Putamen (tissue), 1 donor: ENCODE data around the gene AR.
"Not testable (repeated sequence)": the region's sequence is repeated elsewhere in the genome, so short reads cannot be mapped to it uniquely, and the experiment has no call there.

Source experiments
- DNase-seq: peaks from one replicate; pipeline ENCODE4 v3.0.0-alpha.2; 2016; ENCODE audit warnings: low spot score

Gene AR

DNA sequence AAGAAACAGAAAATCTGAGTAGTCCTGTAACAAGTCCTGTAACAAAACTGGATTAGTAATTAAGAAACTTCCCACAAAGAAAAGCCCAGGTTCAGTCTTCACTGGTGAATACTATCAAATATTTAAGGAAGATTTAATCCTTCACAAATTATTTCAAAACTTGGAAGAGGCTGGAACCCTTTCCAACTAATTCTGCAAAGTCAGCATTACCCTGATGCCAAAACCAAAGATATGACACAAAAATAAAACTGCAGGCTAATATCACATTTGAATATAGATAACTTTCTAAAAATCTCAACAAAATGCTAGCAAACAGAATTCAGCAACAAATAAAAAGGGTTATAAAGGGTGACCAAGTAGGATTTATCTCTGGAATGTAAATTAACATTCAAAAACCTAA, 80.5 kb downstream of the AR start:
- DNase-seq = no peak

DNA sequence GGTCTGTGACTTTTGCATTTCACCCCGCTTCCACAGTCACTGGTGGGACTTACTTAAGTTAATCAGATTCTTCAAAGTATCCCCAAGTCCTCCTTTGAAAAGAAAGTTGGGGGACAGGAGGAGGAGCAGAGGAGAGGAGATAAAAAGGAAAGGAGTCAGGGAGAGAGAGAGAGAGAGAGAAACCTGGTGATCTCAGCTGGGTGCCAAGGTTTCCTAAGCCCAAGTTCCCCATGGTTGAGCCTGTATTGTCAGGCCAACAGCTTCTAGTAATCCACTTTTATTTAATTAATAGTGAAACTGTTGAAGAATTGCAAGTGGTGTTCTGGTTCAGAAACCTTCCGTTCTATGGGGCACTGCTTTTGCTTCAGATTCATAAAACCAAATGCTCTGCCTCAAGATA, 91.6 kb downstream of the AR start:
- no peak for DNase-seq

DNA sequence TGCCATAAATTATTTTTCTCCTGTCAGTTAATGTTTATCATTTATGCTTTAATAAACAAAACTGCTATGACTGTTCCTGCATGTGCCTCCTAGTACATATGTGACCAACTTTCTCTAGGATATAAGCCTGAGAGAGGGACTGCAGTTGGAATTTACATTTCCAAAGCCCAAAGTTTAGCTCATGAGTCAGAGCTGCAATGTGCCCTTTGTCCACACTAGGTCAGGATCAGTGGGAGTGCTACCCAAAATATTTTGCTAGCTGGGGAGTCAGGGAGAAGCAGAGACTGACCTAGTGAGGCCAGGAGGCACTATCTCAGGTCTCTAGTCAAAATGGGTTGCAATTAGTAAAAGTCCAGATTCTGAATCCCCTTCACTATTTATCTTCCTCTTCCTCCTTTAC, 92.7 kb downstream of the AR start:
- DNase-seq = no peak

DNA sequence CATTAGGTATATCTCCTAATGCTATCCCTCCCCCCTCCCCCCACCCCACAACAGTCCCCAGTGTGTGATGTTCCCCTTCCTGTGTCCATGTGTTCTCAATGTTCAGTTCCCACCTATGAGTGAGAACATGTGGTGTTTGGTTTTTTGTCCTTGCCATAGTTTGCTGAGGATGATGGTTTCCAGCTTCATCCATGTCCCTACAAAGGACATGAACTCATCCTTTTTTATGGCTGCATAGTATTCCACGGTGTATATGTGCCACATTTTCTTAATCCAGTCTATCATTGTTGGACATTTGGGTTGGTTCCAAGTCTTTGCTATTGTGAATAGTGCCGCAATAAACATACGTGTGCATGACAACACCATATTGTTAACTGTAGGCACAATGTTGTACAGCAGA, 93.5 kb downstream of the AR start:
- DNase-seq = not testable (repeated sequence)

DNA sequence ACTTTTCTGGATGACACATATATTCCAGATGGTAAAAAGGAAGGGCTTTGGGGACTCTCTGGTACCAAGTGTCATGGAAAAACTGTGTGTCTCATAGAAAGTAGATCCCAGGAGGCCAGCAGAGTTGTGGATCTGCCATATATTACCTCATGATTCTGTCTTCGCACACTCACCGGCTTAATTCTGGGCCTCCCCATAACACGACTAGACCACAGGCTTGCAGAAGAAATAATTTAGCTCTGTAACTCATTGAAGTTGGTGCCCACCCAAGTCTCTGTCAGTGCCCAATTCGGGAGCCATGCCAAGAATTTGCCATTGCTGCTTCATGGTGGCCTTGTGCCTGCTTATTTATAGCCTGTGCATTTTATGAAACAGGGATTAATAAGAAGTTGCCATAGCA, 104.5 kb downstream of the AR start:
- no peak for DNase-seq

DNA sequence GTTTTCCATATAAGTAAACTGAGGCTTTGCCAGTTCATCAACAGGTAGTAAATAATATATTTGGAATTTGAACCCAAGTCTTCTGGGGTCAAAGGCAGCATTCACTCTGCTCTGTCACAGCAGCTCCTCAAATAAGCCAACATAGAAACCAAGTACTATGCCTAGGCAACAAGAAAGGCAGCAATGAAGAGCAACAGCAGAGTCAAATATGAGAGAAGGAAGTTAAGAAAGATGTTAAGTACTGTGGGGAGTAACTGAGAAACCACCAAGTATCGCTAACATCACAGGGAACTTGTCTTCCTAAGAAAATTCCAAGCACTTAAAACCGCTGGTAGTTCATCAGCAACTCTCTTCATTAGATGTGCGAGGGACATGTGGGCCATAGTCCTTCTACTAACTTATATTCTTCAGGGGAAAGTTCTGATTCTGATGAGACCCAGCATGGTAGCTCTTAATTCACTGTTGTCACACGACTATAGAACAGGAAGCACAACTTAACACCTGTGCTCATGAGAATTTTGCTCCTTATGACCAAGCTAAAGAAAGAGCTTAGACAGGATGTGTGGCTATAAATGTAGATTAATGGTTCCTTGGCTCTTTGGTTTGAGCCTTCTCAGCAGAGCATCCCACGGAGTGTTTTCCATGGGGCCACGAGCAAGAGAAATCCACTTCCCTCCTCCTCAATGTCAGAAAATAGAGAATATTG, 107.8 kb downstream of the AR start:
- no peak for DNase-seq

DNA sequence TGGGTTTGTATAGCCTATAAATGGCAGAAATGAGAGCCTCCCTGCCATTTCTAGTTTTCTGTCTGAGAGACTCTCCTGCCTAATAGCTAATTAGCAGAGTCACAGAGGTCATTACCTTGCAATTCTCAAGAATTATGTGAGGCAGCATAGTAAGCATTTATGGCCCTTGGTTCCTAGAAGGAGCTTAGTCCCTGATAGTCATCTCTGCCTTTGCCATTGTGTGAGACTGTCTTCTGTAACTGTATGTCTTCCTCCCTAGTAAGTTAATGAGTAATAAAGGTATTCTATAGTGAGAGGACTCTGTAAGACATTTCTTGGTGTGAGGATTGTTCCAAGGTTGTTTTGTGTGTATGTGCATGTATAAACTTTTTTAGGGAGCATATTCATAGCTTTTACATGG, 108.7 kb downstream of the AR start:
- no peak for DNase-seq

DNA sequence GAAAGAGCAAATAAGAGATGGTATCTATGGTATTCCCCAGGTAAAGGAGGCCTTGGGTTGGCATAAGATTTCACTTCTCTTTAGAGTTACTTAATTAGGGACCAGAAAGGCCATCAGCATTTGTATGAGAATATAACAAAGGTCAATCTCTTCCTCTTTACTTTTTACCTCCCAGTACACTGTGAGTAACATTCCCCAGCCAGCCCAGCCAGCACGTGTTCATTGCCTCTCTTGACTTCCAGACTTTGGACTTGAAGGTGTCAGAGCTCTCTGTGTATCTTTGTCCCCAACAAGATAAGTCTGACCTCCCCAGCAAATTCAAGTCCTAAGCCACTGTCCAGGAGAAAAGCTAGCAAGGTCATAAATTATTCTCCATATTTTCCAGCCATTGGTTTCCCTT, 110.5 kb downstream of the AR start:
- DNase-seq = no peak

DNA sequence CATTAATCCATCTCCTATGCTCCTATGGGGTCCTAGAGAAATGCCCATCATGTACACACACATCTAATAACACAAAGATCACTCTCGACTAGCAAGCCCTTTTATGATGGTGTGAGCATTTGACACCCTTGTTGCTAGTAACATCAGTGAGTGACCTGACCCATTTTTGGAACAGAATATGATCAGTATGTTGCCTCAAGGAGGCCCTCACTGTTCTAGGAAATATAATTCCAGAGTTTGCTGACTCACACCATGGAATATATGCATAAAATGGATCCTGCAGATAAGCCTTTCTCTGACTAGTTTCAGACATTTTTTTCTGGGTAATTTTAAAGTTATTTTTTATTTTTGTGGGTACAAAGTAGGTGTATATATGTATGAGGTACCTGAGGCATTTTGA, 121.8 kb downstream of the AR start:
- no peak for DNase-seq

DNA sequence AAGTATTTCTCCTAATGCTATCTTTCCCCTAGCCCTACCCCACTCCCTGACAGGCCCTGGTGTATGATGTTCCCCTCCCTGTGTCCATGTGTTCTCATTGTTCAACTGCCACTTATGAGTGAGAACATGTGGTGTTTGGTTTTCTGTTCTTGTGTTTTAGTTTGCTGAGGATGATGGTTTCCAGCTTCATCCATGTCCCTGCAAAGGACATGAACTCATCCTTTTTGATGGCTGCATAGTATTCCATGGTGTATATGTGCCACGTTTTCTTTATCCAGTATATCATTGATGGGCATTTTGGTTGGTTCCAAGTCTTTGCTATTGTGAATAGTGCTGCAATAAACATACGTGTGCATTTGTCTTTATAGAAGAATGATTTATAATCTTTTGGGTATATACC, 126.9 kb downstream of the AR start:
- not testable (repeated sequence) for DNase-seq

DNA sequence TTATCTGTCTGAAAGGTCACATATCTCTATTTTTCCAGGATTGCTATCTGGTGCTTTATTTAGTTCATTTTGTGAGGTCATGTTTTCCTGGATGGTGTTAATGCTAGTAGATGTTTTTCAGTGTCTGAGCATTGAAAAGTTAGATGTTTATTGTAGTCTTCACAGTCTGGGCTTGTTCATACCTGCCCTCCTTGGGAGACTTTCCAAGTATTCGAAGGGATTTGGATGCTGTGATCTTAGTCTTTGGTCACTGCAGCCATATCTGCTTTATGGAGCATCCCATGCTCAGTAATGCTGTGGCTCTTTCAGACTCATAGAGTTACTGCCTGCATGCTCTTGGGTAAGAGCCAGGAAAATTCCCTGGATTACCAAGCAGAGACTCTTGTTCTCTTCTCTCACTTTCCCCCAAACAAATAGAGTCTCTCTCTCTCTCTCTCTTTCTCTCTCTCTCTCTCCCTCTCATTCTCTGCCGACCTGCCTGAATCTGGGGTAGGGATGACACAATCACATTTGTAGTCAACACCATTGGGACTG, 130.0 kb downstream of the AR start:
- DNase-seq = no peak

DNA sequence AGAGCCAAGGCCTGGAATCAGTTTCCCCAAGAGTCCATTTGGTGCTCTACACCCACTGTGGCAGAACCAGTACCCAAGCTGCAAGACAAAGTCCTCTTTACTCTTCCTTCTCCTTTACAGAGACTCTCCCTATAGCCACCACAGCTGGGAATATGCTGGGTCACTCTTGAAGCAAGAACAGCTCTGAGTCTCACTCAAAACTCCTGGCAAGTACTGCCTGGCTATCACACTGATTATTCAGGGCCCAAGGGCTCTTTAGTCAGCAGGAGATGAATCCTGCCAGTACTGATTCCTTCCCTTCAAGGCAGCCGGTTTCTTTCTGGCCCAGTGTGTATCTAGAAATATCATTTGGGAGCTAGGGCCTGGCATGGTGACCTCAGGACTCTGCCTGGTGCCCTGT, 130.9 kb downstream of the AR start:
- DNase-seq = no peak

DNA sequence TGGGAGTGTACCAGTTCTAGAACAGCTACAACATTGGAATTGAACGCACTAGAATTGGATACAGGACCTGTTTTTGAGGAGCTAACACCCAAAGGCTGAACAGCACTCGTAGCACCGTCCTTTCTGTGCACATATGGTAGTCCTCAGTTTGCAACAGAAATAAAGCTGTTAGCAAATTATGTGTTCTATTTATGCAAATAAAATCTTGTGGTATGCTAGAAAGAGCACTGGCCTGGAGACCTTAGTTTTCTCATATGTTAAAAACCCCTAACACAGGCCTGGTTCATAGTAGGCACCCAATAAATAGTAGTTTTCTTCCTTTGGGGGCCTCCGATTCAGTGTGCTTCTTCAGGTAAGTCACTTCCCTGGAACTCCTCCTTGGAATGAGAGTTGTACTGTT, 140.3 kb downstream of the AR start:
- no peak for DNase-seq

DNA sequence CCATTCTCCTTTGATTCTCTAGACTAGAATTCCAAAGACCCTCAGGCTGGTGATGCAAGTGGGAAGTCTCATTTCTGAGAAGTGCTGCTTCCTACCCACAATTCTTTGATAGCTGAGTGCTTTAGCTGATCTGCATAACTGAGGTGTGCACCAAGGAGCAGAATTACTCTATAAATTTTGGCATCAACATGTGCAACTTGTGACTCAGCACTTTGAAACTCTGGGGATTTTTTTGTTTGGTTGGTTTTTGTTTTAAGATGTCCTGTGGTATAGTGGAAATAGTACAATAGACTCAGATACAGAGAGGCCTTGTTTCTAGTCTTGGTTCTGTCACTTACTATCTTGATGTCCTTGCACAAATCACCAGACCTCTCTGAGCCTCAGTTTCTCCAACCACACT, 148.4 kb downstream of the AR start:
- no peak for DNase-seq

DNA sequence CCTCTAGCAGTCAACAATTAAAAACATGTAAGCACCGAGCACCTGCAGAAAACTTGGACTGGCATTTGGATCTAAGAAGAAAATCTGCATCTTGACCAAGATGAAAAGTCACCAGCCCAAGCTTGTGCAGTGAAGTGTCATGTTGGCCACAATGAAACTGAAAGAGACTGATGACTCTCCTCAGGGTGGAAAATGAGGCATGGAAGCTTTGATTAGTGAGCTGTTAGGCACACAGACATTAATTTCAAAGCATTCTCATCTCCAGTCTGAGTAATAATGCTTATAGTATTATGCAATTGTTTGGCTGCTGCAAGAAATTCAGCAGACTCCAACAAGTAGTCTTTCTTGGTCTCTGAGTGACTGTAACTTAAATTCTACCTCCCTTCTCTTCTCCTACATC, 150.1 kb downstream of the AR start:
- no peak for DNase-seq

DNA sequence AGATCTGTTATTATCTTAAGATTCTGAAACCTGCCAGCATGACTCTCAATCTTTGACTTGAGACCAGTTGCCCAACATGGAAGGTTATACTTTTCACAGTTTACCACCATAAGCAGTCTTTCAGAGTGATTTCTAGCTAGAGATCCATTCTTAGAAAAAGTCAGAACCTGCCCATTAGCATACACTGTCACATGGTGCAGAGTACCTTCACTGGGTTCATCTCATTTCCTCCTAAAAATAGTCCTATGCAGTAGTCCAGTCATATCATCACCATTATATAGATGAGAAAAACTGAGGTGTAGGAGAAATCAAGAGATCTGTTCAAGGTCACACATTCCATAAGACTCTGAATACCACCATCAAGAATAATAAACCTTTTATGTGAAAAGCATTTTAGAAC, 153.6 kb downstream of the AR start:
- DNase-seq = no peak

DNA sequence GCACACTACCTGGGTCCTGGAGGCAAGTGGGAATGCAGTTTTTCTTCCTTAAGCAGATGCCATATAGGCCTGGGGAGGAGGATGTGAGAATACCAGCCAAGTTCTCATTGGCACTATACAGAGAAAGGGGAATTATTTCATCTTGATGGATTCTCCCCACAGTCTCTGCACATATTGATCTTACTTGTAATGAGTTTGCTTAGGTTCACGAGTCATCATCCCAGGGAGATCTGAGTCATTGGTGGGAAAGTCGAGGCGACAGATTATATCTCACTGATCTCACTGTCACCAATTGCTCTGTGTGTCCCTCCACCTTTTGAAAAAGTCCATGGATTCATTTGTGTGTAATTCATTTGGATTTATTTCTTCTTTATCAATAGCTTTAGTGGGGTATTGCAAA, 156.8 kb downstream of the AR start:
- DNase-seq = no peak

DNA sequence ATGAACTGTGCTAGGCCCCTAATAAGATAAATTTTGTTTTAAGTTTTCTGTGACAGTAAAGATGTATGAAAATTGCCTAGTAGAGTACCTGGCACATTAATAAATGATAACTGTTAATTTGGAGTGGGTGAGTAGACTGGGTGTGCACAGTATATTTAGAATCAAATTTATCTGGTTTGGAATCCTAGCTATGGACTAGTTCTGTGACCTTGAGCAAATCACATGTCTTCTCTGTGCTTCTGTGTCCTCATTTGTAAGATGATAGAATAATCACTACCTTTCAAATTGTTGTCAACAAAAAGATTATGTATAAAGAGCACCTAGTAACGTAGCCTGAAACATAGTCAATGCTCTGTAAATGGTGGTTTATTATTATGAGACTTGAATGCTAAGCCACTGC, 170.2 kb downstream of the AR start:
- no peak for DNase-seq

DNA sequence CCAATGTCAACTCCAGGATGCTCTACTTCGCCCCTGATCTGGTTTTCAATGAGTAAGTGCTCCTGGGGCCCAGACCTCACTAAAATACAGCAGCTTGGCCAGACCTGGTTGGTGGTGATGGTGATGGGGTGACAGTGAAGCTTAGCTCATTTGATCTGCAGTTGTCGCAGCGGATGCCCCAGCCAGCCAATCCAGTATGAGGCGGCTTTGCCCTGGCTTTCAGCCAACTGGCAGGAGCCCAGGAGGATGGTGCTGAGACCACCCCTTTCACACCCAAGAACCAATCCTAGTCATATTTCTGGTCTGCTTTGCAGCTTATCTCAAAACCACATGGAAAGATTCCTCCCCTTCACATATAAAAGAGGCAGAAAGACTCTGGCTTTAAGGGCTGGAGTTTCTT, 173.8 kb downstream of the AR start:
- no peak for DNase-seq

DNA sequence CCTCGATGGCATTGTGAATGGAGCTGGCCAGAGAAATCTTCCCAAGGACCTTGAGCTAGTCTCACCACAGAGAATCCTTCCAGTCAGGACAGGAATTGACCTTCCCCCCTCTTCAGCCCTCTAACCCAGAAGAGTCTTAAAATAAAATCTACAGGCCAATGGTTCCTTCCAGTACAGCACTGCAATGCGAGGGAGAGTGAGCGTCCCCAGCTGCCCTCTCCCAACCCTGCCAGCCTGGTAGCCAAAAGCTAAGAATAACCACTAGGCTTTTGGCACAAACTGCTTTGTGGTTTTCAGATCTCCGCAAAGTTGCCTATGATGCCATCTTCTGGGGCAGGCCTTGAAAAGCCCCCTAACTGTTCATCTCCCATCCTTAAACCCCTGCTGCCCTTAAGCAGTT, 175.1 kb downstream of the AR start:
- DNase-seq = no peak

DNA sequence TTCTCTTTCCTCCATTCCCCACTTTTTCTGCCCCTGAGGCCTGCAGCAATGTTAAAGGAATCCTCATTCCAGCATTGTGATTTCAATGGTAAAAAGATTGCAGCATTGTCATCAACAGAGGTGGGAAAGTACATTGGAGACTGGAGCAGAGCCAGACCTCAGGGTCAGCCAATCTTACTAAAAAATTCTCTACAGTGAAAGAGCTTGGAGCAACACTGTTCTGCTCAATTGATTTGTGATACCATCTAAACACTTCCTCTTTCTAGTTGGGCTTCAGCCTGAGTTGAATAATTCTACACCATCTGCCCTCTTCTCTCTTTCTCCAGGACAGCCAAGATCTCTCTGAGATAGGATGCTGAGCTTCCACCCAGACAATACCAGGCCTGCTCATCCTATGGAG, 176.5 kb downstream of the AR start:
- DNase-seq = no peak

DNA sequence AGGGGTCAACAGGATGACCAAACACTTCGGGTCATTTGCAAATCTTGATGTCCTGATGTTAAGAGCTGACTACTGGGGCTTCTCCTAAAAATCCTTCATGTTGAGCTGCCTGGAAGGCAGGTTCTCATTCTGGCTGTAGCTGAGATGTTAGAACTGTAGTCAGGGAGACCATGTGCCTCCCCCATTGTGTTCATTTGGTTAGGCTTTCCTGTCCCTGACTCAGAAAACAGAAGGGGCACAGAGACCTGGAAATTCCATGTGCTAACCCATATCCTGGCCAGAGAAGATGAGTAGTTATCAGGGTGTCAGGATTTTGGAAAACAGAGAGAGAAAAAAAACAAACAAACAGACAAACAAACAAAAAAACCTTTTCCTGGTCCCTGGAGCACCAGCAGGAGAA, 177.5 kb downstream of the AR start:
- DNase-seq = no peak

DNA sequence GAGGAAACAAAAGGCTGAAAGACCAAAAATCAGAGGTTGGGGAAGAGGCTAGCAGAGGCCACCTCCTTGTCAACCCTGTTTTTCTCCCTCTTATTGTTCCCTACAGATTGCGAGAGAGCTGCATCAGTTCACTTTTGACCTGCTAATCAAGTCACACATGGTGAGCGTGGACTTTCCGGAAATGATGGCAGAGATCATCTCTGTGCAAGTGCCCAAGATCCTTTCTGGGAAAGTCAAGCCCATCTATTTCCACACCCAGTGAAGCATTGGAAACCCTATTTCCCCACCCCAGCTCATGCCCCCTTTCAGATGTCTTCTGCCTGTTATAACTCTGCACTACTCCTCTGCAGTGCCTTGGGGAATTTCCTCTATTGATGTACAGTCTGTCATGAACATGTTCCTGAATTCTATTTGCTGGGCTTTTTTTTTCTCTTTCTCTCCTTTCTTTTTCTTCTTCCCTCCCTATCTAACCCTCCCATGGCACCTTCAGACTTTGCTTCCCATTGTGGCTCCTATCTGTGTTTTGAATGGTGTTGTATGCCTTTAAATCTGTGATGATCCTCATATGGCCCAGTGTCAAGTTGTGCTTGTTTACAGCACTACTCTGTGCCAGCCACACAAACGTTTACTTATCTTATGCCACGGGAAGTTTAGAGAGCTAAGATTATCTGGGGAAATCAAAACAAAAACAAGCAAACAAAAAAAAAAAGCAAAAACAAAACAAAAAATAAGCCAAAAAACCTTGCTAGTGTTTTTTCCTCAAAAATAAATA, 179.9 kb downstream of the AR start:
- DNase-seq = no peak
